ENCODE data around the gene LRP1.

Gene LRP1

DNA sequence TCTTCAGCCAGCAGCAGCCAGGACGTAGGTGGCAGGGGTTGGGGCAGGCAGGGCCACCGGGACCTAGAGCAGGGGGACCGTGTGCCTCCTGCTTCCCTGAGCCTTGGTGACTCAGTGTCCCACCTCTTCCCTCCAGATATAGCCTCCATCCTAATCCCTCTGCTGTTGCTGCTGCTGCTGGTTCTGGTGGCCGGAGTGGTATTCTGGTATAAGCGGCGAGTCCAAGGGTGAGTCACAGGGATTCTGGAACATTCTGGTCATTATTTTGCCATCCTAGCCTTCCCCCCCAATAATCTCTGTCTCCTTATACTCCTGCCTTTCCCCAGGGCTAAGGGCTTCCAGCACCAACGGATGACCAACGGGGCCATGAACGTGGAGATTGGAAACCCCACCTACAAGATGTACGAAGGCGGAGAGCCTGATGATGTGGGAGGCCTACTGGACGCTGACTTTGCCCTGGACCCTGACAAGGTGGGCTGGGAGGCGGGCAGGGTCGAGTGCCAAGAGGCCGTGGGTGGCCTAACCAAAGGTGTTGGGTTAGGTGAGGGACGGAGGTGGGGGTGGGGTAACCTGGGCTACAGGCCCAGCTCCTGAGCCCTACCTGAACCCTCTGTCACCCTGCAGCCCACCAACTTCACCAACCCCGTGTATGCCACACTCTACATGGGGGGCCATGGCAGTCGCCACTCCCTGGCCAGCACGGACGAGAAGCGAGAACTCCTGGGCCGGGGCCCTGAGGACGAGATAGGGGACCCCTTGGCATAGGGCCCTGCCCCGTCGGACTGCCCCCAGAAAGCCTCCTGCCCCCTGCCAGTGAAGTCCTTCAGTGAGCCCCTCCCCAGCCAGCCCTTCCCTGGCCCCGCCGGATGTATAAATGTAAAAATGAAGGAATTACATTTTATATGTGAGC is 83.8 kb downstream of the LRP1 start:
- DNase-seq (ENCODE audit: low spot score) = no peak

- DNase-seq (ENCODE audit: low spot score) = no peak
These were observed 84.4 kb downstream of the LRP1 start for GRCh38 chr12:57212701-57213057.

- peak; percentile 95 for DNase-seq (ENCODE audit: low spot score)
These were observed 84.9 kb downstream of the LRP1 start for GRCh38 chr12:57213058-57213715.

- DNase-seq (ENCODE audit: low spot score) = no peak
These were observed 85.6 kb downstream of the LRP1 start for GRCh38 chr12:57213763-57214397.

- peak; percentile 52 for DNase-seq (ENCODE audit: low spot score)
These were observed 86.1 kb downstream of the LRP1 start for GRCh38 chr12:57214398-57214781.

GRCh38 chr12:57215065-57215464 is 86.8 kb downstream of the LRP1 start:
- DNase-seq (ENCODE audit: low spot score) = no peak

DNA sequence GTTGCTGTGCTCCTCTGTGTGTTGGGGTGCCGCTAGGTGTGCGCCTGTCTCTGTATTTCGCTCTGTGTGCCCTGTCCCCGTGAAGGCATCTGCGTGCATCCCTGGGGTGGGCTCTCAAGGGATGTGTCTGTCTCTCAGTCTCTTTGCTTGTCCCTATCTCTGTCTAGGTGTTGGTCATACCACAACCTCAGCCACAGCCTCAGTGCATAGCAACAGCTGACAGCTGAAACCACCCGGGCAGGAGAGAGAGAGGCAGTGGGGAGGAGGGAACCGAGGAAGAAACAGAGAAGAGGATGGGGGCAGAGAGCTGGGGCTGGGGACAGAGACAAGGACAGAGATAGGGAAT is 87.4 kb downstream of the LRP1 start:
- no peak for DNase-seq (ENCODE audit: low spot score)

- no peak for DNase-seq (ENCODE audit: low spot score)
These were observed 88.0 kb downstream of the LRP1 start, which contains the start of gene NXPH4 for GRCh38 chr12:57216014-57216911. Gene NXPH4 (plus strand): TSS chr12:57216794. CDS start chr12:57216970, 176 bp downstream.

- DNase-seq (ENCODE audit: low spot score) = no peak
These were observed 88.9 kb downstream of the LRP1 start for GRCh38 chr12:57216921-57217879.

DNA sequence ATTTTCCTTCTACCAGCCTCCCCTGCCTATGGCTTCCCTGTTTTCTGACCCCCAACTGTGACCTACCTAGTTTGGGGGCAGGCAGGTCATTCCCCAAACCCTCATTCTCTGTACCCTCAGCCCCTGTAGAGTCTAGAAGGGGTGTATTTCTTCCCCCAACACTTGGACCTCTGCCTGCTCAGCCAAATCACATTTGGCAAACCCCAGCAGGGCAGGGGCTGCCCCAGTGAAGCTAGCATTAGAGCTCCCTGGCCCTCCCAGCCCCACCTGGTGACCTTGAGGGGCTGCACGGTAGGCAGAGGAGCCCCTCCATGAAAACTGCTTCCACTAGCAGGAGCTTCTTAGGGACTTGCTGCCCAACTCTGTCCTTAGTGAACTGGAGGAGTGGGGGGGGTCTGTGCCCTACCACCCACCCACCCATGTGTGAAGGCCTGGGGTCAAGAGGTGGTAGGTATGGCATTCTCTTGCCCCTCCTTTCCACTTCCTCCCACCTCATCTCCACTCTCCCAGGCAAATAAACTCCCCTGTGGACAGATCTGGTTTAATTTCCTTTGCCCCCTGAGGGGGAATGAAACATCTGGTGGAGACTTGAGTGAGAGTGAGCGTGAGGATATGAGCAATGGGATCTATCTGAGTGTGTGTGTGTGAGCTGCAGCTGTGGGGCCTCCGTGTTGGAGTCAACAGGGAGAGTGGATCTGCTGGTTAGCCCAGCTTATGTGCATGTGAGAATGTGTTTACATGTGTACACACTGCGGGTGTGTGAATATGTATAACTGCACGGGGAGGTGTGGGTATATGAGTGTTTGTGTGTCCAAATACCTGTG is 90.0 kb downstream of the LRP1 start:
- DNase-seq (ENCODE audit: low spot score) = no peak

DNA sequence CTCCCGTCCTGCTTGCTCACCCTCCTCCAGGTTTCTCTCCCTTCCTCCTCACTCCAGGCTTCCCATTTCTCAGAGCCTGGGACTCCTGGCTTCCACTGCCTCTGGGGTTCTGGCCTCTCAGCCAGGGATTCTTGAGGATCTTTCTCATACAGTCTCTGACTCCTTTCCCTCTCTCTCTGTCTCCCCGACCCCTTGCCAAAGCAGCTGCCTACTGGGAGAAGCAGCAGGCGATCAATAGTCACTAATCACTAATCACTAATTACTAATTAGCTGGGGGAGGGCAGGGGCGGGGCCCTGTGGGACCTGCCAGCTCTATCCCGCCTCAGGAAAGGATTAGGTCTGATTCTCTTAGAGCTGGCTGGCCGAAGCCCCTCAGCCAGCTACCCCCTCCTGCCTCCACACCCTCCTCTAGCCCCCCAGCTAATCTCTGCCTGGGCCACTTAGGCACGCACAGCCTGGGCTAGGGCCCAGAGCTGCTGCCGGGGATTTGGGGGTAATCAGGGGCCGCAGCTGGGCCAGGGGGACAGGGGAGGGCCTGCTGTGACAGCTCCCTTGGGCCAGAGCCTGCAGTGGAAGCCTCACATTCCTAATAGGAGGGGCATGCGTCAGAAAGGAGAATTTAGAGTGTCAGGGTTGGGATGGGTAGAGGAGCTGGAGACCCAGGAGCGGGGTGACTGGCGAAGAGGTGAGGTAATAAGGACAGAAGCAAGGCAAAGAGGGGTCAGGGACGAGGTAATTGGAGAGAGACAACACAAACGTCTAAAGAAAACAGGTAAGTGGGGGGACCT is 91.1 kb downstream of the LRP1 start:
- no peak for DNase-seq (ENCODE audit: low spot score)

DNA sequence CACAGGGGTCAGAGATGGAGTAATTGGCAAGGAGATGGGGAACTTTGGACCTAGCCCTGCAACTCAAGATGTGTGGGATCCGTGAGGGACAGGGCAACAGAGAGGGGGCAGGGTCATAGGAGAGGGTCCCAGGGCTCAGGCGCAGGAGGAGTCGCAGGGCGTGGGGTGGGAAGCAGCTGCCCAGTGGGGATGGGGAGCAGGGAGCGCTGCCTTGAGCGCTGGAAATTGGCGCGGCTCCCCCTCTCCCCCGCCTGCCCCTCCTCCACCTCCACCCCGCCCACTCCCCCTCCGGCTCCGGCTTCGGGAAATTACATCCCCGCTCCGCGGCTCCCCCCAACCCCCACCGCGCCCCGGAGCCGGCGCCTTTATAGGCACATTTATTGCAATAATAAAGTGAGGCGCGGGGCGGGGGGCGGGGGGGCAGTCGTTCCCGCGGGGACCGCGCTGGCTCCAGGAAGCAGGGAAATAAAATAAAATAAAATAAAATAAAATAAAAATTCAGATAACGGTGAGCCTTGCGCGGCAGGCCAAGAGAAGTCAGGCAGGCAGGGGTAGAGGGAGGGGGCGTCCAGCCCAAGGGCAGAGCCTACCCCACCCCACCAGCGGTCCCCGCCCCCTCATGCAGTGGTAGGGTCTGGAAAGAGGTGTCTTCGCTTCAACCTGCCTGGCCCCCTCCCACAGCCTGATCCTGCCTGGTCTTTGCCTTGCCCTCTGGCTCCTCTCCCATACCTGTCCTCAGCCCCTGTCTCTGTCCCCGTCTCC is 91.9 kb downstream of the LRP1 start:
- no peak for DNase-seq (ENCODE audit: low spot score)

DNA sequence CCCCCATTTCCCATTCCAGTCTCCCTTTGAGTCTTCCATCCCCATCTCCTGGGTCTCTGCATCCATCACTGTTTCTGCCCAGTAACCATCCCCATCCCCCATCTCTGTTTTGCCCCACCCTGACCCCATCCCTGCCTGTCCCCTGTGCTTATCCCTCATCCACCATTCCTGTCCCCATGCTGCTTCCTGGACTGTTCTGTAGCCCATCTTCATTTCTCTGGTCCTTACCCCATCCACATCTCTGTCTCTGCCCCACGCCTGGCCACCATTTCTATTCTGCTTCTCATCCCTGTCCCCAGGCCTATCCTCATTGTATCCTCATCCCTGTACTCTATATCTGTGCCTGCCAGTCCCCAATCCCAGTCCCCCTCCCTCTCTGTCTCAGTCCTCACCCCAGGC is 92.5 kb downstream of the LRP1 start:
- no peak for DNase-seq (ENCODE audit: low spot score)

DNA sequence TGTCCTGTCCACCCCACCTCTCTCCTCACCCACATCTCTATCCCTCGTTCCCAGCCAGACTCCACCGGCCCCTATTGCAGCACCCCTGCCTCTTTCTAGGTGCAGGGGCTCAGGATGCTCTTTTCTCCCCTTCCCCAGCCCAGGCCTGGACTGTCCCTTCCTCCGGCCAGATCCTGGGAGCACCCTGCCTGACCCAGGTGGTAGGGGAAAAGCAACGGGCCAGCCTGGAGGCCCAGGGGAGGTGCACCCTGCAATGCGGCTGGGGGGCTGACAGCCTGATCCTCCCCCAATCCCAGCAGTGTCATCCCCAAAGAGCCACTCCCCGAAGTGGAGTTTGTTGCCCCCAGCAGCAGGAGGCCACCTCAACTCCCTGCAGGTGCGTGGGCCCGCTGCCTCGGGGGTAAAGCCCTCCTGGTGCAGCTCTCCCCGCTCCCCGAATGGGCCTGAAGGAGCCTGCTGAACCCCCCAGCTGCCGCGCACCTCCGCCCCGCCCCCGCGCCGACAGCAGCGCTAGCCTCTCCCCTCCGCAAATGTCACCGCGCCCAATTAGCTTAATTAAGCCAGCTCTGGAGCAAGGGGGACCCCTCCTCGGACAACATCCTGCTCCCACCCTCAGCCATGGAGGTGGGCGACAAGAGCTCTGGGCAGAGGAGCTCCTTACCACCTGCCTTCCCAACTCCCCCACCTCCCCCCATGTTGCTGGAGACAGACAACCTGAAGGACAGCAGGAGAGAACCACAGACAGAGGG is 93.1 kb downstream of the LRP1 start:
- DNase-seq (ENCODE audit: low spot score) = no peak

DNA sequence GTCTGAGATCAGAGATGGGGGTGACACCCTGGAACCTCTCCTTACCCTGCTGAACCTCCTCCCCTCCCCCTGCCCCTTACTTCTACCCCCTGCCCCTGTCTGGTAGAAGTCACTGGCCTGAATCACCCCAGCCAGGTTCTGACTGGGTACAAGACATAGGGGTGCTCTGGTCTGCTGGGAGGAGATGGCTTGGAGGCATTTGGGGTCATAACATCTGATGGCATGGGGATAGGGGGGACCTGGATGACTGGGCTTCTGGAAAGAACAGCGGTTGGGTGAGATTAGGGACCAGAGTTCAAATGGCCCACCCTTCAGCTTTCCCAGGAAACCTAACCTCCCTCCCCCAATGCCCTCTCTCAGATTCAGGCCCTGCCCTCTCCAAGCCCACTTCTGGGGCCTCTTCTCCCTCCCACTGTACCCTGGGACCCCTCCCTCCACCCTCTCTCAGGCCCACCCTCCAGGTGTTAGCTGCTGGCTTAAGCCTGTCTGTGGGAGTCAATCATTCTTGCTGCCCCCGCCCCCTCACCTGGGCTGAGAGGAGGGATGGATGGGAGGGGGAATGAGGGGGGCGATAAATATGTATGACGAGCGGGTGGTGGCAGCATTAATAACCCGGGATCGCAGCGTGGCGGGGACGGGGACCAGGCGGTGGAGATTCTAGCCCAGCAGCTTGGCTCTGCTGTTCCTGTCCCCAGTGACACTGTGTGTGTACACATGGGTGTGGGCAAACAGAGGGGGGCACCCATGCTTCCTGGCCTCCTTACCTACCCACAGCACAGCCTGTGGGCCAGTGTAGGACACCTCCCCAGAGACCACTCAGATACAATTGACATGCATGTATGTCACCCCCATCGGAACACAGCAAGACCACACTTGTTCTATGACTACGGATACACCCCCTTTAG is 94.3 kb downstream of the LRP1 start:
- no peak for DNase-seq (ENCODE audit: low spot score)
